MM.1S (cell line): ENCODE measurements around the gene C19orf44.
"Not testable (repeated sequence)": the region's sequence is repeated elsewhere in the genome, so short reads cannot be mapped to it uniquely, and the experiment has no call there.

ENCODE experiments used
- DNase-seq: peaks from one replicate; pipeline ENCODE4 v3.0.0-alpha.2; 2015
- H2AFZ ChIP-seq: fragments of 300-600 bp; sonication (generic); 2 replicates; pipeline ENCODE4 v1.6.0; 2016; ENCODE audit warnings: antibody characterized with exemption, low read length
- H3F3A ChIP-seq: fragments of 300-600 bp; sonication (generic); 2 replicates; pipeline ENCODE4 v1.6.1; 2016; ENCODE audit warnings: mild to moderate bottlenecking, antibody characterized with exemption, low read length, moderate library complexity, mixed read lengths; ENCODE audit not compliant: insufficient read depth
- H3K27ac ChIP-seq: fragments of 300-600 bp; sonication (generic); 2 replicates; pipeline ENCODE4 v1.5.1; 2016; ENCODE audit warnings: mild to moderate bottlenecking, low read length
- H3K27me3 ChIP-seq: fragments of 300-600 bp; sonication (generic); replicated peaks from 2 replicates; pipeline ENCODE4 v1.6.0; 2016; ENCODE audit warnings: low read length; ENCODE audit not compliant: insufficient read depth
- H3K36me3 ChIP-seq: fragments of 300-600 bp; sonication (generic); replicated peaks from 2 replicates; pipeline ENCODE4 v1.6.1; 2016; ENCODE audit warnings: mild to moderate bottlenecking, low read length, mixed read lengths; ENCODE audit not compliant: insufficient read depth
- H3K4me1 ChIP-seq: fragments of 300-600 bp; sonication (generic); 2 replicates; pipeline ENCODE4 v1.6.1; 2016; ENCODE audit warnings: low read length, mixed read lengths
- H3K4me2 ChIP-seq: fragments of 300-600 bp; sonication (generic); 2 replicates; pipeline ENCODE4 v1.6.0; 2016; ENCODE audit warnings: low read depth, low read length
- H3K4me3 ChIP-seq: fragments of 300-600 bp; sonication (generic); 2 replicates; pipeline ENCODE4 v1.5.1; 2016; ENCODE audit warnings: low read length, mixed read lengths
- H3K79me2 ChIP-seq: fragments of 300-600 bp; sonication (generic); 2 replicates; pipeline ENCODE4 v1.6.1; 2016; ENCODE audit warnings: mixed run types, low read length, mixed read lengths
- H3K9ac ChIP-seq: fragments of 300-600 bp; sonication (generic); 2 replicates; pipeline ENCODE4 v1.6.1; 2016; ENCODE audit warnings: low read length, mixed read lengths
- H3K9me2 ChIP-seq: fragments of 300-600 bp; sonication (generic); replicated peaks from 2 replicates; pipeline ENCODE4 v1.6.1; 2016; ENCODE audit warnings: mild to moderate bottlenecking, low read length, mixed read lengths; ENCODE audit not compliant: insufficient read depth
- H3K9me3 ChIP-seq: fragments of 300-600 bp; sonication (generic); replicated peaks from 2 replicates; pipeline ENCODE4 v1.6.1; 2016; ENCODE audit warnings: mild to moderate bottlenecking, low read length, mixed read lengths; ENCODE audit not compliant: insufficient read depth
- H4K20me1 ChIP-seq: fragments of 300-600 bp; sonication (generic); 2 replicates; pipeline ENCODE4 v1.6.1; 2016; ENCODE audit warnings: mild to moderate bottlenecking, low read length, moderate library complexity, mixed read lengths; ENCODE audit not compliant: insufficient read depth
- EZH2 ChIP-seq: fragments of 300-600 bp; sonication (generic); optimal IDR thresholded peaks from 2 replicates; pipeline ENCODE3; 2017; ENCODE audit warnings: low read depth, mild to moderate bottlenecking, antibody characterized with exemption, low read length, mixed read lengths
- EZH2phosphoT487 ChIP-seq: fragments of 300-600 bp; sonication (generic); IDR thresholded peaks from 2 replicates; pipeline ENCODE4 v1.6.1; 2018; ENCODE audit warnings: antibody characterized with exemption, low read length
- TF ChIP-seq, protein P1 (sequence below): fragments of 300-600 bp; sonication (generic); IDR thresholded peaks from 2 replicates; pipeline ENCODE4 v1.5.1; 2016; ENCODE audit warnings: antibody characterized with exemption, low read length, mixed read lengths

C19orf44 gene

GRCh38 chr19:16463341-16463990 lies 32.7 kb upstream of the C19orf44 start:
- Histone ChIP-seq H3K4me1 (no peaks in the 10 kb centered on the region), H3K9ac (no peak overlapping the region), H3K36me3 (no peaks in the 10 kb centered on the region), H3F3A (no peaks in the 10 kb centered on the region), H3K27me3 (no peaks in the 10 kb centered on the region), H4K20me1 (peaks cover 17% of the 10 kb centered on the region), H3K4me2 (no peak overlapping the region), H3K9me2 (no peaks in the 10 kb centered on the region), H3K9me3 (no peaks in the 10 kb centered on the region), H2AFZ (no peak overlapping the region), H3K79me2 (peaks cover 99% of the 10 kb centered on the region), H3K4me3 (no peak overlapping the region), H3K27ac (no peak overlapping the region)
- no peak for DNase-seq
- TF ChIP-seq EZH2 (no peak), EZH2phosphoT487 (no peak)
- TF ChIP-seq, protein P1, sequence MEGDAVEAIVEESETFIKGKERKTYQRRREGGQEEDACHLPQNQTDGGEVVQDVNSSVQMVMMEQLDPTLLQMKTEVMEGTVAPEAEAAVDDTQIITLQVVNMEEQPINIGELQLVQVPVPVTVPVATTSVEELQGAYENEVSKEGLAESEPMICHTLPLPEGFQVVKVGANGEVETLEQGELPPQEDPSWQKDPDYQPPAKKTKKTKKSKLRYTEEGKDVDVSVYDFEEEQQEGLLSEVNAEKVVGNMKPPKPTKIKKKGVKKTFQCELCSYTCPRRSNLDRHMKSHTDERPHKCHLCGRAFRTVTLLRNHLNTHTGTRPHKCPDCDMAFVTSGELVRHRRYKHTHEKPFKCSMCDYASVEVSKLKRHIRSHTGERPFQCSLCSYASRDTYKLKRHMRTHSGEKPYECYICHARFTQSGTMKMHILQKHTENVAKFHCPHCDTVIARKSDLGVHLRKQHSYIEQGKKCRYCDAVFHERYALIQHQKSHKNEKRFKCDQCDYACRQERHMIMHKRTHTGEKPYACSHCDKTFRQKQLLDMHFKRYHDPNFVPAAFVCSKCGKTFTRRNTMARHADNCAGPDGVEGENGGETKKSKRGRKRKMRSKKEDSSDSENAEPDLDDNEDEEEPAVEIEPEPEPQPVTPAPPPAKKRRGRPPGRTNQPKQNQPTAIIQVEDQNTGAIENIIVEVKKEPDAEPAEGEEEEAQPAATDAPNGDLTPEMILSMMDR, result no peak

GRCh38 chr19:16463991-16464575 lies 32.1 kb upstream of the C19orf44 start:
- Histone ChIP-seq H3K79me2 (peaks cover 99% of the 10 kb centered on the region), H3K36me3 (no peaks in the 10 kb centered on the region), H3K9me2 (no peaks in the 10 kb centered on the region), H3K27me3 (no peaks in the 10 kb centered on the region), H3K4me3 (no peak overlapping the region), H3K9me3 (no peaks in the 10 kb centered on the region), H4K20me1 (peaks cover 16% of the 10 kb centered on the region), H2AFZ (no peak overlapping the region), H3K27ac (no peak overlapping the region), H3F3A (no peaks in the 10 kb centered on the region), H3K9ac (no peak overlapping the region), H3K4me2 (no peak overlapping the region), H3K4me1 (no peaks in the 10 kb centered on the region)
- TF ChIP-seq EZH2phosphoT487 (no peak), EZH2 (no peak)
- DNase-seq, result no peak

DNA sequence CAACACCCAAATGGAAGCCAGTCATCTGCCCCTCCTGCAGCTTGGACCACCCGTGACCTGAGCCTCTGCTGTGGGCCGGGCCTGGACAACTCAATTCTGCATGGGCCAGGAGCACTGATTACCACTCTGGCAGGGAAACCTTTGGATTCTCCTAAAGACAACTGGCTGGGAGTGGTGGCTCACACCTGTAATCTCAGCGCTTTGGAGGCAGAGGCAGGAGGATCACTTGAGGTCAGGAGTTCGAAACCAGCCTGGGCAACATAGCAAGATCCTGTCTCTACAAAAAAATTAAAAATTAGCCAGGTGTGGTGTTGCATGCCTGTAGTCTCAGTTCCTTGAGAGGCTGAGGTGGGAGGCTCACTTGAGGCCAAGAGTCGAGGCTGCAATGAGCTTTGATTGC lies 31.0 kb upstream of the C19orf44 start:
- Histone ChIP-seq H3K79me2 (peaks cover 99% of the 10 kb centered on the region), H3K4me3 (no peak overlapping the region), H3K9ac (no peak overlapping the region), H4K20me1 (0 out of 2 replicates have a peak, but pooled peaks cover 7% of the 10 kb centered on the region), H3K4me2 (no peak overlapping the region), H3K36me3 (no peaks in the 10 kb centered on the region), H3K27ac (no peak overlapping the region), H3K9me3 (no peaks in the 10 kb centered on the region), H3K27me3 (no peaks in the 10 kb centered on the region), H3K4me1 (no peaks in the 10 kb centered on the region), H3K9me2 (no peaks in the 10 kb centered on the region), H3F3A (no peaks in the 10 kb centered on the region), H2AFZ (no peak overlapping the region)
- TF ChIP-seq EZH2 (no peak), EZH2phosphoT487 (no peak)
- TF ChIP-seq, protein P1, result no peak
- DNase-seq, result no peak

DNA sequence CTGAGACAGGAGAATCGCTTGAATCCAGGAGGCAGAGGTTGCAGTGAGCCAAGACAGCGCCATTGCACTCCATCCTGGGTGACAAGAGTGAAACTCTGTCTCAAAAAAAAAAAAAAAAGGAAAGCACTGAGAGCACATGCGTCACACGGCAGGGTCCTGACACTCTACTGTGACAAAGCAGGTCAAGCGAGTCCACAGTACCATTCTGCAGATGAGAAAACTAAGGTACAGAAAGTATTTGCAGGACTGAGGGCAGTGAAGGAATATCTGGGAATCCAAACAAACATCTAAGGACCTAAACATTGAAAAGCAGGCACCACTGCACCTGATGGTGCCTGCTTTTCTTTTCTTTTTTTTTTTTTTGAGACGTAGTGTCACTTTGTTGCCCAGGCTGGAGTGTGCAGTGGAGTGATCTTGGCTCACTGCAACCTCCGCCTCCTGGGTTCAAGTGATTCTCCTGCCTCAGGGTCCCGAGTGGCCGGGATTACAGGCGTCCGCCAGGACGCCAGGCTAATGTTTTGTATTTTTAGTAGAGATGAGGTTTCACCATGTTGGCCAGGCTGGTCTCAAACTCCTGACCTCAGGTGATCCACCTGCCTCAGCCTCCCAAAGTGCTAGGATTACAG lies 29.3 kb upstream of the C19orf44 start:
- H3K36me3 ChIP-seq, H3K9me2 ChIP-seq, H2AFZ ChIP-seq, H3K9ac ChIP-seq, H3K4me1 ChIP-seq, DNase-seq, H3K27ac ChIP-seq, H3K9me3 ChIP-seq, H3K27me3 ChIP-seq, H3F3A ChIP-seq, H3K4me3 ChIP-seq, H3K4me2 ChIP-seq: not testable (repeated sequence)
- peaks cover 96% of the 10 kb centered on the region for H3K79me2 ChIP-seq
- H4K20me1 ChIP-seq, result 0 out of 2 replicates have a peak, but pooled peaks cover 12% of the 10 kb centered on the region
